CD4-positive, alpha-beta T cell treated with Interleukin-17A for 4 hours (primary cell): ENCODE measurements around the gene KIAA0825.
"Not testable (repeated sequence)": the region's sequence is repeated elsewhere in the genome, so short reads cannot be mapped to it uniquely, and the experiment has no call there.

ENCODE experiments used
- DNase-seq: peaks from one replicate; pipeline ENCODE4 v3.0.0-alpha.2; 2020; ENCODE audit warnings: mixed read lengths

KIAA0825 gene

DNA sequence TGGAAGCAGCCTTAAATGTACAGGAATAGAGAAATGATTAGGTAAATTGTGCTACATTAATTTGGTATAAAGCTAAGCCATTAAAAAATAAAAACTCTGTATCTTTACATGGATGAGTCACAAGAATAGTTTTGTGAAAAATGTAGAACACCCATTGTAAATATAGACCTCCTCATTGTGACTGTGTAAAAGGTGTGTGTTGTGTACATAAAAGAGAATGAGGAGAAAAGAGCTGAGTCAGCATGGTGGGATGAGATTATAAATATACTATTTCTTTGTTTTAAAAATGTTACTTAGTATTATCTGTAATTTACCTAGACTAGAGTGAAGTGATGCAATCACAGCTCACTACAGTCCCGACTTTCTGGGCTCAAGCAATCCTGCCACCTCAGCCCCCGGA, 250.5 kb downstream of the KIAA0825 start:
- DNase-seq: no peak

DNA sequence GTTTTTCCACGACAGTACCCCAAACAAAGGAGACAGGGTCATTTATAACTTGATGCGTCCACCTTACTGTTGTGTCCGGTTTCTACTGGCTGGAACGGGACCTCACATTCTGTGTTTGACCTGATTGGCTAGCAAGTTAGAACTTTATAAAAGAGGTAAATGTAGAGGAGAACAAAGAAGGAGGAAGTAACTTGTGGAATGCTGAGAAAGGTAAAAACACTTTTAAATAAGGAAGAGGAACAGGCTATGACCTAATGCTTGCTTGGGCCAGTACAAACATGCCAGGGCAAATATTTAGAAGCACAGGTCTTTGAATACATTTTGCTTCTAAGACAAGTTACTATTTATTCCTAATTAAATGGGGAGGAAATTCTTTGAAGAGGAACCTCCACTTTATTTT, 251.6 kb downstream of the KIAA0825 start:
- DNase-seq: no peak

DNA sequence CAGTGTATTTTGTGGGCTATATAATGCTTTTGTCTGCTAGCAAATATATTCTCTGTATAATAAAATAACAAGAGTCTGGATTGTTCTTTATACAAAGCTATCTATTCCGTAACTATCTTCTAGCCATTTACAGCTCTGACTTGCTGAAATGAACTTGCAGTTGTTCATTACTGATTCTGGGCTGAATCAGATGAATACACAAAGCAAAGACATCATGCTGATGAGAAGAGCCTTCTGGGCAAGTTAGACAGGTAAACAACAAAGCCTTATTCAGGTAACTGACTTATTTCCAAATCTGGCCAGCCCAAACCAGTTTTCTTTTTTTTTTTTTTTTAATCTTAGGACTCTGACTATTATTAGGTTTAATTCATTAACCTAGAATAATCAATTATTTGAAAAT, 255.5 kb downstream of the KIAA0825 start:
- DNase-seq: no peak

DNA sequence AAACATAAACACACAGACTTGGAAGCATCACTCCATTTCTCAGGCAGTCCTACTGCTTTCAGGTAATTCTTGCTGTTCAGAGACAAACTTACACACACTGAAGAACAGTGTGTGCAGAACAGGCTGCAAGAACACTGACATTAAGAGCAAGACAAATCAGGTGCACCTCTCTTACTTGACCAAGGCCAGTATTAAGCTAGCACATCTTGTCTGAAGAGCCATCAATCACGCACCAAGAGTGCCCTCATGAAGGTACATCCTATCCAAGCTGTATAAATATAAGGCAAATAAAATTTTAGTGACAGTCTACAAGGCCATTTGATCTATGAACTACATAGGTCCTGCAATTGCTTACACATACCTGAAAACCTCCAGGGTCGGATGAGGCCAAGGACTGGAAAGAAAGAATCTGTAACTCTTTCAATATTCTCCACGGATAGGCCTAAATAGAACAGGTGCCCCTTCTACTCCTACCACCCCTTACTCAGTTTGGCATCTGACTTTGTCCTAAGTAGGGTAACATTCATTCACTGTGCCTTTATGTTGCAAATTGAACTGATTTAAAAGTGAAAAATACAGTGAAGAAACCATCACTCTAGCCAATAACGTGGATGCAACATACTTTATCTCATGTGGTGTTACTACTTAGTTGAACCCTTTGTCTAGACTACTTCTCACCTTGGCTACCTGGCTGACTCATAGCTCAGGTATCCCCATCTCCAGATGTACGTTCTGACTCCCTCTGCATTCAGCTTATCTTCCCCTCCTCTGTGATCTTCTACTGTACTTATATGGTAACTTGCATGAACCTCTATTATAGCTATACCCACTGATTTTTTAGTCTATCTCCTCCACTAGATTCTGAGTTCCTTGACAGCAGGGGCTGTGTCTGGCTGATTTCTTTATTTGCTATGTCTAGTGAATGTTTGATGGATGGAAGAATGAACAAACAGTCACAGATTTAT, 256.3 kb downstream of the KIAA0825 start:
- DNase-seq: no peak

DNA sequence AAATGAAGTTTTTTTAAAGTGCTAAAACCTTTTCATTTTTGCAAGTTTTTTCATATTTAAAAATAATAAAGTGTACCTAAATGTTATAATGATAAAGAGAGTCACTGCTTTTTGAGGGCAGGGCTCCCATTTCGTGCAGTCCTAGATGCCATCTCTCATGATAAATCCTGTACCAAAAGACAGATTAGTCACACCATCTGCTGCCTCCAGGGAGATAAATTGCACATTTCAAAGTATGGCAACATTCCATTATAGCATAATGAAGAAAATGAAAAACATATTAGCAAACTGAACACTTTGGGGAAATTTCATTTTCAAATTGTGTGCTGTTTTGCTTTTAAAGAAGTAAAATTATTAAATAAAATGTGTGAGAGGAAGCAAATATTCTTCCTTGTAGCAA, 257.2 kb downstream of the KIAA0825 start:
- DNase-seq: no peak

DNA sequence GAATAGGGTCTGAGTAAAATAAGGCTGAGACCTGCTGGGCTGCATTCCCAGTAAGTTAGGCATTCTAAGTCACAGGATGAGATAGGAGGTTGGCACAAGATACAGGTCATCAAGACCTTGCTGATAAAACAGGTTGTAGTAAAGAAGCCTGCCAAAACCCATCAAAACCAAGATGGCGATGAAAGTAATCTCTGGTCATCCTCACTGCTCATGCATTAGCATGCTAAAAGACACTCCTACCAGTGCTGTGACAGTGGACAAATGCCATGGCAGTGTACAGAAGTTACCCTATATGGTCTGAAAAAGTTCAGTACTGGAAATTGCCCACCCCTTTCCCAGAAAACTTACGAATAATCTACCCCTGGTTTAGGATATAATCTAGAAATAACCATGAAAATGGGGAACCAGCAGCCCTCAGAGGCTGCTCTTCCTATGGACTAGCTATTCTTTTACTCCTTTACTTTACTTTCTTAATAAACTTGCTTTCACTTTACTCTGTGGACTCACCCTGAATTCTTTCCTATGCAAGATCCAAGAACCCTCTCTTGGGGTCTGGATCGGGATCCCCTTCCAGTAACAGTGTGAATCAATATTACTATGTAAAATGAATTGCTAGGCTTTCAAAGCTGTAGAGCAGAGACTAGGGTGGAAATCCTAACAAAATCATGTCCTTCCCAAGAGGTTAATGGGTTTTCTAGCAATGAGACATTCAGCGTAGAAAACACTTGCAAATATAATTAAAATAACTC, 257.8 kb downstream of the KIAA0825 start:
- no peak for DNase-seq

DNA sequence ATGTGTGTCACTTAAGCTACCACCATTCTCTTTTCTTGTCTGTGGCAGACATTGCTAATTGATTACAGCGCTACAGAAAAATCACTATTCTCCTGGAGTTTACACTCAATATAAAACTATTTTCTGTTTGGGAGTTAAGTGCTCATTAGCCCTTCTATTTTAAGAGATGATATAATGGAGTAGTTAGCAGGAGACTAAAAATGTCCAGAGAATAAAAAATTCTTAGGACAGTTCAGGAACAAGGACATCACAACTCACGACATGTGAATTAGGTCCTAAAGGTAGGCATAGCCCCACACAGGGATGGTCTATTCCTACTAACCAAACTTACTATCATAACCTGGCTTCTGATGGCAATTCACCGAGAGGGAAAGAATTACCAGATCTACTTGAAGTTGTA, 258.5 kb downstream of the KIAA0825 start:
- no peak for DNase-seq

DNA sequence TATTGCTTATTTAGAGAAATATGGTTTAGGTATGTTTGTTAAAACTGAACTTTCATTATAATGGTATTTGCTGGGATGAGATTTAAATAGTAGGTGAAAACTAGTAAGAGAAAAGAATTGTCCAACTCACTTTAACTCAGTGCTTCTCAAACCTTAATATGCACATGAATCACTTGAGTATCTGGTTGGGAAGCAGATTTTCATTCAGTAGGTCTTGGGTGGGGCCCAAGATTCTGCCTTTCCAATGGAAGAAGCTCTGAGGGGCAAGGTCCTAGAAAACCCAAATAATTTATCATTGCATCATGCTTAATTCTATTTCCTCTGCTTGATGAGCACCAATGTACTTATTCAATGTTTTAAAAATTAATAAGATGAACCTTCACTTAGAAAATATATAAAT, 262.6 kb downstream of the KIAA0825 start:
- no peak for DNase-seq

DNA sequence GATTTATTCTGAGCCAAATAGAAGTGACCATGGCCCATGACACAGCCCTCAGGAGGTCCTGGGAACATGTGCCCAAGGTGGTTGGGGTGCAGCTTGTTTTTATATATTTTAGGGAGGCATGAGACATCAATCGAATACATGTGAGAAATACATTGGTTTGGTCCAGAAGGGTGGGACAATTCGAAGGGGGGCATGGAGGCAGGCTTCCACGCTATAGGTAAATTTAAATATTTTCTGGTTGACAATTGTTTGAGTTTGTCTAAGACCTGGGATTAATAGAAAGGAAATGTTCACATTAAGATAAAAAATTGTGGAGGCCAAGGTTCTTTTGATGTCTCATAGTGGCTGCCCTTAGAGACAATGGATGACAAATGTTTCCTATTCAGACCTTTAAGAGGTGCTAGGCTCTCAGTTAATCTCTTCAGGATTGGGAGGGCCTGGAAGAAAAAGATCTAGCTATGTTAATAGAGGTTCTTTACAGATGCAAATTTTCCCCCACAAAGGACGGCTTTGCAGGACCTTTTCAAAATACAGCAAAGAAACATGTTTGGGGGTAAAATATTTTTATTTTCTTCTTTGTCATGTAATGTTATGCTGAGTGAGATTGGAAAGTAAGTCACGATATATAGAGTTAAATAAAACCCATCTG, 263.4 kb downstream of the KIAA0825 start:
- not testable (repeated sequence) for DNase-seq

DNA sequence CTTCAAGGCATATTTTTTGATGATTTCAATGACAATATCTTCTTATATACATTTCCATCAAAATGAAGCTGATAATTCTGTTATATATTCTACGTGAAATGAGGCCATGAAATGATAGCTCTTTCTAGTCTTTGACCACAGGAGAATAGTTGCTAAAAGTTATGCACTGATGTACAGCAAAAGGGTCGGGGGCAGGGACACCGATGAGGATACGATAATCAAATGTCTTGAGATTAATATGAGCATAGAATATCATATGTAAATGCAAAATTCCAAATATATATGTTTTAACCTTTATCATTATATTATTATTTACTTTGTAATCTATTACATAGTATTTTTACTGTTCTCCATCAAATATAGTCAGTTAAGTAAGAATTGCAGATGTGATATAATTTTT, 264.8 kb downstream of the KIAA0825 start:
- DNase-seq: no peak

DNA sequence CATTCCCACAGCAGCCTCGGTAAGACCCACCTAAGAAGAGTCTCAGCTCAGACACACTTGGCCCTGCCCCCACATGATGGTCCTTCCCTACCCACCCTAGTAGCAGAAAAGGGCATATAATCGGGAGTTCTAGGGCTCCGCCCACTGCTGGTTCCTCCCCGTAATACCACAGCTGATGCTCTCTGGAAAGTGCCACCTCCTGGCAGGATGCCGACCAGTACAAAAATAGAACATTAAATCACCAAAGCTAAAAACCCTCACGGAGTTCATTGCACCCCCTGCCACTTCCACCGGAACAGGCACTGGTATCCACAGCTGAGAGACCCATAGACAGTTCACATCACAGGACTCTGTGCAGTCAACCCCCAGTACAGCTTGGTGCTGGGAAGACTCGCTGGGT, 271.3 kb downstream of the KIAA0825 start:
- DNase-seq: no peak

DNA sequence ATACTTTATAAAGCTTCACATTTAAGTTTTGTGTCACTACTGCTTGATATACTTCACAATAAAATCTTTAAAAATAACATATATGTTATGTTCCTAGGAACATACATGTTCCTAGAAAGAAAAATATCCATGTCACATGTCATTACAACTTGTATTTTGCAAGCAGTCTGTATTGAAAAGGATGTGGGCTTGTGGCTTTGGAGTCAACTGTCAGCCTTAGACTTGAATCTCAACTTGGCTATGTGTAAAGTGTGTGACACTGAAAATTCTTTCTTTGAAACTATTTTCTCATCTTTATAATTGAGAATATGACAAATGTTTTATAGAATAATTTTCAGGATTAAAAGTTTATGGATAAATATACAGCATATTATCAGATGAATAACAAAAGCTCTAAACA, 273.1 kb downstream of the KIAA0825 start:
- no peak for DNase-seq

DNA sequence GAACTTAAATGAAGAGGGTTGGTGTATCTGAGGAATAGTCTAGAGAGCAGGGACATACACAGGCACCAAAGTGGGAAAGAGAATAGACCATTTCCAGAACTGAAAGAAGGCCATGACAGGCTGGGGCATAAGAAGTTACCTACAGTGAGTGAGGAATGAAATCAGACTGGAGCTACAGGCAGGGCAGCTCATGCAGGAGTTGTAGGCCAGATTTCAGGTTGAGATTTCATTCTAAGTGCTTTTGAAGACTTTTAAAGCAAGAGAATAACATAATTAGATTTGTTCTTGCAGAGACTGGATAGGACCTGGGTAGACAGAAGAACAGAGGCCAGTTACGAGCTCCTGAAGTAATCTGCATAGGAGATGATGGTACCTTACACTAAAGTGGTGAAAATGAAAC, 280.8 kb downstream of the KIAA0825 start:
- DNase-seq: no peak

DNA sequence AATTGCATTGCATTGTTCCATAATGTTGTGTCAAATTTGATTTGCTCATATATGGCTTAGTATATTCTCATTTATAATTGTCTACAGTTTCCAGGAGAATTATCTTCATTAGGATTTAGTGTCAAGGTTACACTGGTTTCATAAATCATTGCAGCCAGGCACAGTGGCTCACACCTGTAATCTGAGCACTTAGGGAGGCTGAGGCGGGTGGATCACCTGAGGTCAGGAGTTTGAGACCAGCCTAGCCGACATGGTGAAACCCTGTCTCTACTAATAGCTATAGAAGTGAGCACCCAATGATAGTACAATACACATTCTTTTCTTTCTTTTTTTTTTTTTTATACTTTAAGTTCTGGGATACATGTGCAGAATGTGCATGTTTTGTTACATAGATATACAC, 282.5 kb downstream of the KIAA0825 start:
- no peak for DNase-seq

DNA sequence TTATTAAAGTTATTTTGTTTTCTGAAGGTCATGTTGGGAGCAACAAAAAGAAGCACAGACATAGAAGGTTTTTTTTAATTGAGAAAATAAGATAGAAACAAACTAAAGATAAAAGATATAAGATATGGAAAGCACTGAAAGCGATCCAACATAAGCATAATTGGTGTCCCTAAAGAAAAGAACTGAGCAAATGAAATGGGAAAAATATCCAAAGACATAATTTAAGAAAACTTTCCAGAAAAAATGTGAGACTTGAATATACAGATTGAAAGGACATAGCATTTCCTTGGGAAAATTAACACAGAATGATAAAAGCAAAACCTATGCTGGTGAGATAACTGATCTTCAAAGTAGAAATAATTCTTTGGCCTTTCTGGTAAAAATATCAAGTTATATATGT, 289.3 kb downstream of the KIAA0825 start:
- no peak for DNase-seq

DNA sequence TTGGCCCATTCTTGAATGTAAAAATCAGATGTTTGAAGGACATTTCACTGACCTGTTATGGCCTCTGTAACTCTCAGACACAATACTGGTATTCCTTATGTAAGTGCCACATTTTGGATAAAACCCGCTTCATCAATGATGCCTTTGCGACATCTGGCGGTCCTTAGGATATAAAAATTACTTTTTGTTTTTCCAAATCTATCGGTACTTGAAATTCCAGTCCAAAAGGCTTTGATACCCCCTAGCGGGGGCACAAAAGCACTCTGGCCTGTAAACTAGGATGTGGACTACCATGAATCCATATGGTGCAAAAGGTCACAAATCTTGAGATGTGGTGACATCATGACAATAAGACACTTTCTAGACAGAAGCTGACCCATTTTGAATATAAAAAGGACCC, 291.8 kb downstream of the KIAA0825 start:
- DNase-seq: no peak

DNA sequence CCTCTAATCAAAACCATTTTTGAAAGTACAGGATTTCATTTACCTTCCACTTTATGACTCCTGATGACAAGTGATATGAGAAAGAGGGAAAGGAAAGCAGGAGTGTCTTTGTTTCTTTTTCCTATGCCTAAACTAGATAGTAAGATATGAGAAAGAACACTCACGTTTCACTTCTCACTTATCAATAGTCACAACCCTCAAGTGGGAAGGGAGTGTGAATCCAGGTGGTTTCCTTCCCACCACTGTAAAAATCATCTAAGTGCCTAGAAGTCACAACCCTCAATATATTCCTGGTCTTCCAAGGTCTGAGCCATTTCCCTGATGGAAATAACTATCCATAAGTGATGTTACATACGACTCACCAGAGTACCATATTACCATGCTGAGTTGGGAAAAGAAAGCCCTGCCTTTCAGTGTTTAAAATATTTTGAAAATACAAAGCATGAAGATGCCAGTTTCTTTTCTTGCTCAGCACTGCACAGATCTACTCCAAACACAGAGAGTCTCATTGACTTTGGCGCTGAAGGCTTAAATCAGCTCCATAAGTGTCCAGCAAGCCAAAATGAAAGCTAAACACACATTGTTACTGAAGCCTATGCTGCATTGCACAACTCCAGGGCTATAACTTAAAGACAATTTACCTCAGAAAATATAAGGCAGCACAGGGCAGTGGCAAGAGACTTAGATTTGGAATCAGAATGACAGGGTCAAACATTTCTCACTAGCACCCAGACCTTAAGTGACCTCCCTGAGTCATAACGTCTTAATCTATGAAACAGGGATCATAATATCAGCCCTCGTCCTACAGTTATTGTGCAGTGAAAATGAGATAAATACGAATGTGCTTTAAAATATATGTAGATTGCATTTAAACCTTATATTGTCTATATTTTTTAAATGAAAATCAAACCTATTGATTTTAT, 301.2 kb downstream of the KIAA0825 start:
- DNase-seq: no peak

DNA sequence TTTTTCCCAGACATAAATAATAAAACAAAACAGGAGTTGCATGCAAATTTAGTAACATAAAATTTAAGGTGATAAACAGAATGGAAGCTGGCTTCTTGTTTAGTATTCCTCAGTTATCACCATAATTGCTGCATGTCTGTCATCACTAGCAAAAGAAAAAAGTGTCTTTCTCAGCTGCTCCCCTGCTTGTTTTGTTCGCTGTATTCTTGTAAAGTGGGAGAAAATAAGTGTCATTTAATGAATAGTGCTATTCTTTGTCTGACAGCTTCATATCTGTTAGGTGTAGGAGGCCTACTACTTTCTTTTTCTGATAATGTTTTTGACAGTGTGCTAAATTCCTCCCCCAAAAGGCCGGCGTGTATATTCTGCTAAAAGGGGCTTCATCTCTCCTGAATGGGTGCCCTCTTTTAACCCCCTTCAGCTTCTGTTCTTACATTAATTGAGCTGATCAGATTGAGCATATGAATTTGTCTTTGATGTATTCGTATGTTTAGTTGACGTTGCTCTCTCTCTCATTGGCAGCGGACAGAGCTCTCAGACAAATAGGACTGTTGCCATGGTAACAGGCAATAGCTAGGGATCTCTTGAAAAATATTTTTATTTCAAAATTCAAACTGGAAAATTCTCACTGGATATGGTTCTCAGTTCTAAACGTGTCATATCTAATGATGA, 303.8 kb downstream of the KIAA0825 start:
- DNase-seq: no peak

DNA sequence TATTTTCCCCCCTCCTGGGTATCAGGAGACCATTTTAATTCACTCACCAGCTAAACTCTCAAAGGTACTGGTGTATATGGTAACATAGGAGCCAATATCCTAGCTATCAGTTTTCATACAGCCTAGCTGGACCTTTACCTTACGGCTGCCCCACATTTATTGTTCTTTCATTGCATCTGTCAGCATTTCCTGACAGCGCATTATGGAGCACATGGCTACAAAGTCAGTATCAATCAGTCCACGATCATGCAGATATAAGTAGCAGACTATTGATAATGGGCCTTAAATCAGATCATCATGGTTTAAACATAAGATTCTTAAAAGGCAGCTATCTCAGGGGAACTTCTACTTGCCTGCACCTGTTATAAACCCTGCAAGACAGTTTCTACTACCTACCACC, 304.7 kb downstream of the KIAA0825 start:
- no peak for DNase-seq

DNA sequence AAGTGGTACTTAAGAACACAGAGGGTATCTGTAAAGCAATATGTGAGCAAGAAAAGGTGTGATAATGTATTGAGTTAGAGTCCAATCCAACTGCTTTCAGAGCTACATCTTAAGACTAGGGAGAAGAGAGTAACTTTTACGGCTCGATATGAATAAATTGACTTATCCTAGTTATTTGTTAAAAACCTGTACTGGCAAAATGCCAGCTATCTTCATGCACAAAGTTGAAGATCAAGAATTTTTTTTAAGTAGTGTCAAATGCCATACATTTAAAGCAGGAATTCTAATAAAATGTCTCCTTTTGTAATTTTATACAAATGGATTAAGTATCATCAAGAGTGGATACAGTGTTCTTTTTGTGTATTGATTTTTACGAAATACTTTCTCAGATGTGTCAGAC, 305.2 kb downstream of the KIAA0825 start:
- no peak for DNase-seq

DNA sequence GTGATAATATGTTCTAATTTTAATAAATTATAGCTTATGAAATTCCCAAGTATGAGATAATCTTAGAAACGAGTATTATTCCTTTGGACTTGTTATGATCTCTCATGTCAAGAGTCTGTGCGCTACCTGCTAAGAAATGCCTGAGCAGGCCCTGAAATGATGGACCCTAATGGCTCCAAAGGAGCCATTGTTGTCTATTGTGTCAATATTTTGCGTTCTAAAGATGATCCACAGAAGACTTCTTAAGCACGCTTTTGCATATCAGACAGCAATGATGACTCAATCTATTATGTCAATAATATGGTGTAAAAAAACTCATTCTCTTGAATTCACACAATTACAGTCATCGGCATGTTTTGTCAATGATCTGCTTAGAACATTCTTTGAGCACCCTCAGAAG, 306.1 kb downstream of the KIAA0825 start:
- DNase-seq: no peak

DNA sequence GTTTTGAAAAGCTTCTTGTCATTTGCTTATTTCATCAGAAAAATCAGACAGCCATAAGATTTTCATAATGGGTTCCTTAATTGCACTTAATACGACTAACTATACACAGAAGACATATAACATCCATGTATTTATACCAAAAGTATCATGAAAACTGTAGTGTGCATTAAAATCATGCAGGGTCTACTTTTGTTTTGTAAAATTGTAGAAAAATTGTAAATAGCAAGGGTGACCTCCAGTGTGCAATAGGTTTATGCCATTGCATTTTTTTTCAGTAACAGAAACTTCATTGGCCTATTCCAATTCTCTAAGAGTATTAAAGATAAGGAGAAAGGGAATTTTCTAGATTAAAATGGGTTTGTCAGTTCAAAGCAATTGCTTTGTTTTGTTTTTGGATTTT, 307.6 kb downstream of the KIAA0825 start:
- no peak for DNase-seq
